B cell (primary cell): ENCODE data around the gene PCSK4. TPM values are rescaled to one million over a fixed set of nuclear protein-coding genes. Genes with fewer than 3 reads are reported as not detected.

Experiments
- ATAC-seq: fragments of 200-7000 bp; cut with Tn5 transposase; one replicate; pipeline ENCODE4 v1.10.0; 2021; ENCODE audit warnings: low read depth, mild to moderate bottlenecking, moderate number of reproducible peaks, moderate library complexity
- CTCF ChIA-PET: fragments of 350-600 bp; sonication (Branson Sonifier 250); formaldehyde crosslinking; loops from one replicate; lab custom pipeline; 2021; ENCODE audit warnings: antibody characterized with exemption, inconsistent platforms; lab: Charles Lee
- POLR2A ChIA-PET: fragments of 350-600 bp; sonication (Branson Sonifier 250); formaldehyde crosslinking; loops from one replicate; lab custom pipeline; 2021; ENCODE audit warnings: antibody characterized with exemption; lab: Charles Lee
- DNase-seq: peaks from one replicate; pipeline ENCODE4 v3.0.0; 2013
- H2AFZ ChIP-seq: 2 replicates; pipeline ENCODE4 v1.6.1; 2012; ENCODE audit warnings: mild to moderate bottlenecking, low read depth, low read length; ENCODE audit not compliant: insufficient read depth, poor library complexity, severe bottlenecking
- H3K27ac ChIP-seq, 2 donors: 1 replicate in 1 of 2; 2 replicates in 1 of 2; pipeline ENCODE4 v1.5.1; 2012 to 2013; ENCODE audit warnings: low read length in 2 of 2, mild to moderate bottlenecking in 2 of 2, moderate library complexity in 1 of 2
- H3K27me3 ChIP-seq, 4 experiments: fragments of 200-600 bp in 1 of 4; sonication (generic) in 1 of 4; replicated peaks in 1 of 4; 1 replicate in 2 of 4; 2 replicates in 2 of 4; pipeline versions ENCODE4 v1.6.1 to v1.7.0; 2013 to 2016; ENCODE audit warnings: low read length in 3 of 4, mild to moderate bottlenecking in 2 of 4, mixed read lengths in 1 of 4, moderate library complexity in 1 of 4; ENCODE audit not compliant: insufficient read depth in 4 of 4, control insufficient read depth in 3 of 4; ENCODE audit errors: control extremely low read depth in 1 of 4
- H3K36me3 ChIP-seq, 2 experiments: replicated peaks in 1 of 2; 1 replicate in 1 of 2; 2 replicates in 1 of 2; pipeline versions ENCODE4 v1.6.1 to v1.7.1; 2013; ENCODE audit warnings: low read length in 1 of 2; ENCODE audit not compliant: insufficient read depth in 2 of 2, control insufficient read depth in 1 of 2; ENCODE audit errors: control extremely low read depth in 1 of 2, extremely low read depth in 1 of 2
- H3K4me1 ChIP-seq, 2 donors: fragments of 200-600 bp in 1 of 2; sonication (generic) in 1 of 2; 1 replicate in 1 of 2; 2 replicates in 1 of 2; pipeline versions ENCODE4 v1.5.1 to v1.6.1; 2013 to 2017; ENCODE audit warnings: low read length in 2 of 2; ENCODE audit not compliant: control insufficient read depth in 2 of 2, insufficient read depth in 2 of 2
- H3K4me2 ChIP-seq: replicated peaks from 2 replicates; pipeline ENCODE3; 2012; ENCODE audit warnings: mild to moderate bottlenecking, low read depth, low read length; ENCODE audit not compliant: poor library complexity, severe bottlenecking
- H3K4me3 ChIP-seq, 5 experiments: fragments of 200-600 bp in 1 of 5; sonication (generic) in 1 of 5; 1 replicate in 3 of 5; 2 replicates in 2 of 5; pipeline versions ENCODE4 v1.5.1 to v1.7.0; 2011 to 2016; ENCODE audit warnings: low read length in 4 of 5, mild to moderate bottlenecking in 4 of 5, low read depth in 2 of 5, control low read depth in 1 of 5, moderate library complexity in 1 of 5; ENCODE audit not compliant: insufficient read depth in 1 of 5; ENCODE audit errors: control extremely low read depth in 1 of 5, extremely low read depth in 1 of 5
- H3K79me2 ChIP-seq: fragments of 200-600 bp; sonication (generic); one replicate; pipeline ENCODE4 v1.6.0; 2016; ENCODE audit warnings: low read length; ENCODE audit not compliant: control insufficient read depth, insufficient read depth
- H3K9ac ChIP-seq: fragments of 200-600 bp; sonication (generic); 2 replicates; pipeline ENCODE4 v1.6.1; 2017; ENCODE audit warnings: mild to moderate bottlenecking, low read length, moderate library complexity
- H3K9me3 ChIP-seq, 3 donors: one replicate each; pipeline versions ENCODE4 v1.6.1 to v1.7.1; 2013; ENCODE audit warnings: low read length in 2 of 3; ENCODE audit not compliant: control insufficient read depth in 2 of 3, insufficient read depth in 1 of 3; ENCODE audit errors: control extremely low read depth in 1 of 3
- H4K20me1 ChIP-seq: 2 replicates; pipeline ENCODE4 v1.6.0; 2012; ENCODE audit warnings: mild to moderate bottlenecking, low read length; ENCODE audit not compliant: insufficient read depth, control insufficient read depth, poor library complexity, severe bottlenecking
- H3K27ac Mint-ChIP-seq: one replicate; pipeline ENCODE4 v1.8.0; 2021; ENCODE audit warnings: mixed read lengths
- H3K27me3 Mint-ChIP-seq: one replicate; pipeline ENCODE4 v1.8.0; 2021; ENCODE audit warnings: mixed read lengths
- H3K4me1 Mint-ChIP-seq: one replicate; pipeline ENCODE4 v1.8.0; 2021; ENCODE audit warnings: mixed read lengths
- H3K4me3 Mint-ChIP-seq: one replicate; pipeline ENCODE4 v1.8.0; 2021; ENCODE audit warnings: mixed read lengths
- H3K9me3 Mint-ChIP-seq: one replicate; pipeline ENCODE4 v1.8.0; 2022; ENCODE audit warnings: mixed read lengths; ENCODE audit not compliant: insufficient read depth
- CTCF ChIP-seq: fragments of 200-600 bp; IDR thresholded peaks from one replicate; pipeline ENCODE4 v1.8.0; 2022; ENCODE audit warnings: antibody characterized with exemption, mild to moderate bottlenecking
- EZH2 ChIP-seq: IDR thresholded peaks from 2 replicates; pipeline ENCODE4 v1.6.1; 2012; ENCODE audit warnings: borderline replicate concordance, low read depth, mild to moderate bottlenecking, moderate library complexity, low read length; ENCODE audit not compliant: insufficient read depth, poor library complexity, severe bottlenecking
- WGBS: methylation state at CpG from one replicate; pipeline ENCODE4 v1.1.5; 2013; ENCODE audit warnings: missing lambda C conversion rate; ENCODE audit not compliant: insufficient coverage; 5-methylcytosine and 5-hydroxymethylcytosine counted together
- intact Hi-C: fragments of 100-400 bp; cut with micrococcal nuclease; formaldehyde crosslinking; loops from one replicate; pipeline ENCODE4 v1.10.0; 2022
- polyA plus RNA-seq: library from polyadenylated mRNA; depleted of rRNA; stranded (reverse); fragments of >200 nt; gene quantifications from 2 replicates; pipeline ENCODE4 v1.2.3, GENCODE V29; 2012
- total RNA-seq, 2 donors: library from RNA; stranded (reverse); fragments of 120-200 nt in 1 of 2; gene quantifications; 1 replicate in 1 of 2; 2 replicates in 1 of 2; pipeline versions ENCODE4 v1.2.3 to v1.2.4, GENCODE V29; 2013 to 2022

Gene PCSK4
- total and polyA plus RNA-seq, 2 donors (not counting 1 experiment from before 2014, with no cell fraction given) = 1.1 to 1.3 TPM

DNA sequence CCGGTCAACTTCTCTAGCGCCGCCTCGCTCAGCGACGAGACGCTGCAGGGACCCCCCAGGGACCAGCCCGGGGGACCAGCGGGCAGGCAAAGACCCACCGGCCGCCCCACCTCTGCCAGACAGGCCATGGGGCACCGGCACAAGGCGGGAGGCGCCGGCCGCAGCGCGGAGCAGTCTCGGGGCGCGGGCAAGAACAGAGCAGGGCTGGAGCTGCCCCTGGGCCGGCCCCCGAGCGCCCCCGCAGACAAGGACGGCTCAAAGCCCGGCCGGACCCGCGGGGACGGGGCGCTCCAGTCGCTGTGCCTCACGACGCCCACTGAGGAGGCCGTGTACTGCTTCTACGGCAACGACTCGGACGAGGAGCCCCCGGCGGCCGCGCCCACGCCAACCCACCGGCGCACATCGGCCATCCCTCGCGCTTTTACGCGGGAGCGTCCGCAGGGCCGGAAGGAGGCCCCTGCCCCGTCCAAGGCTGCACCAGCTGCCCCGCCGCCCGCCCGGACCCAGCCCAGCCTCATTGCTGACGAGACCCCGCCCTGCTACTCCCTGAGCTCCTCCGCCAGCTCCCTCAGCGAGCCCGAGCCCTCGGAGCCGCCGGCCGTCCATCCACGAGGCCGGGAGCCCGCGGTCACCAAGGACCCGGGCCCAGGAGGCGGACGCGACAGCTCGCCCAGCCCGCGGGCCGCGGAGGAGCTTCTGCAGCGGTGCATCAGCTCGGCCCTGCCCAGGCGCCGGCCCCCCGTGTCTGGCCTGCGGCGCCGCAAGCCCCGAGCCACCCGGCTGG is 22.5 kb downstream of the PCSK4 start:
- Histone ChIP-seq H3K27ac (no peak overlapping the region), H3K79me2 (peaks cover 9% of the 10 kb centered on the region), H3K4me2 (peak overlapping the region; percentile 98), H3K4me1 (peaks cover 55 to 68% of the 10 kb centered on the region in 2 donors), H3K27me3 (peaks cover 0 to 61% (median 16%) of the 10 kb centered on the region in 4 experiments), H3K36me3 (no peaks in the 10 kb centered on the region), H2AFZ (no peak overlapping the region), H3K9ac (peak overlapping the region; percentile 37), H3K9me3 (peaks cover 0 to 9% (median 0%) of the 10 kb centered on the region in 3 donors), H3K4me3 (no peak overlapping the region), H4K20me1 (peaks cover 71% of the 10 kb centered on the region)
- 4% methylated on average over 91 of the region's 92 CpGs for whole genome bisulfite sequencing
- peaks cover 16% of the 10 kb centered on the region for H3K4me1 Mint-ChIP-seq
- TF ChIP-seq EZH2 = peak; percentile 95
- TF ChIP-seq CTCF = no peak
- H3K27me3 Mint-ChIP-seq = no peaks in the 10 kb centered on the region
- H3K4me3 Mint-ChIP-seq = no peak overlapping the region
- no peaks in the 10 kb centered on the region for H3K9me3 Mint-ChIP-seq
- ATAC-seq = no peak
- ChIA-PET CTCF (interaction anchor here (1.4 to 2.3 kb wide), 2 partner anchors 13 to 23 kb away, joined by 3 to 11 read pairs; no protein-coding TSS in a partner anchor), POLR2A (interaction anchor here (1.2 to 1.4 kb wide), 2 partner anchors 22 to 23 kb away, joined by 3 to 4 read pairs; no protein-coding TSS in a partner anchor)
- intact Hi-C loops = no loop called here
- peak; percentile 50 for DNase-seq
- H3K27ac Mint-ChIP-seq = no peak overlapping the region

- H3K27ac Mint-ChIP-seq = no peak overlapping the region
- H3K9me3 Mint-ChIP-seq = no peaks in the 10 kb centered on the region
- WGBS = 8% methylated on average over 36 of the region's 36 CpGs
- H3K27me3 Mint-ChIP-seq = no peaks in the 10 kb centered on the region
- H3K27me3 ChIP-seq = peaks cover 0 to 55% (median 14%) of the 10 kb centered on the region in 4 experiments
- peaks cover 53 to 62% of the 10 kb centered on the region in 2 donors for H3K4me1 ChIP-seq
- peaks cover 66% of the 10 kb centered on the region for H4K20me1 ChIP-seq
- no peak overlapping the region for H3K4me3 Mint-ChIP-seq
- H3K9ac ChIP-seq = no peak overlapping the region
- ChIA-PET POLR2A (no interaction called here), CTCF (no interaction called here)
- TF ChIP-seq EZH2 = no peak
- no peak for TF ChIP-seq CTCF
- H3K4me3 ChIP-seq = no peak overlapping the region
- no peak overlapping the region for H3K27ac ChIP-seq
- no peak overlapping the region for H2AFZ ChIP-seq
- no peaks in the 10 kb centered on the region for H3K36me3 ChIP-seq
- H3K9me3 ChIP-seq = peaks cover 0 to 9% (median 0%) of the 10 kb centered on the region in 3 donors
- H3K4me2 ChIP-seq = peak overlapping the region; percentile 98
- intact Hi-C loops = no loop called here
- DNase-seq (no peak), ATAC-seq (no peak)
- H3K4me1 Mint-ChIP-seq = peaks cover 16% of the 10 kb centered on the region
- peaks cover 4% of the 10 kb centered on the region for H3K79me2 ChIP-seq
Measured at GRCh38 chr19:1467215-1467489, 23.0 kb downstream of the PCSK4 start.
